Vagina (tissue), 2 donors: ENCODE results near the gene CBFB. TPM values are rescaled to one million over a fixed set of nuclear protein-coding genes. Genes with fewer than 3 reads are reported as not detected.
A peak's percentile ranks its signal among the peaks of the same experiment; 100 is the strongest.

ENCODE experiments used
- DNase-seq, 2 donors: peaks; one replicate each; pipeline ENCODE4 v3.0.0-alpha.2; 2017; ENCODE audit errors: extremely low spot score in 2 of 2
- H3K27ac ChIP-seq: fragments of 200-600 bp; sonication (generic); one replicate; pipeline ENCODE4 v1.5.1; 2019
- H3K27me3 ChIP-seq: fragments of 200-600 bp; sonication (generic); one replicate; pipeline ENCODE4 v1.5.1; 2019
- H3K36me3 ChIP-seq, 2 donors: fragments of 200-600 bp; sonication (generic); one replicate each; pipeline ENCODE4 v1.5.1; 2017 to 2019
- H3K4me1 ChIP-seq: fragments of 200-600 bp; sonication (generic); one replicate; pipeline ENCODE4 v1.5.1; 2019
- H3K4me3 ChIP-seq, 2 donors: fragments of 200-600 bp; sonication (generic); 1 replicate in 1 of 2; 2 replicates in 1 of 2; pipeline ENCODE4 v1.5.1; 2016 to 2019
- H3K9me3 ChIP-seq: fragments of 200-600 bp; sonication (generic); one replicate; pipeline ENCODE4 v1.5.1; 2019
- CTCF ChIP-seq, 3 experiments: fragments of 450-650 bp in 2 of 3; fragments of 200-600 bp in 1 of 3; sonication (generic) in 1 of 3; IDR thresholded peaks; one replicate each; pipeline ENCODE4 v1.5.1; 2017 to 2019; ENCODE audit warnings: antibody characterized with exemption in 3 of 3, mild to moderate bottlenecking in 2 of 3, moderate library complexity in 2 of 3
- POLR2A ChIP-seq, 2 donors: fragments of 450-650 bp; IDR thresholded peaks; one replicate each; pipeline ENCODE4 v1.6.1; 2017; ENCODE audit warnings: antibody characterized with exemption in 2 of 2, mild to moderate bottlenecking in 2 of 2, moderate library complexity in 2 of 2
- POLR2AphosphoS5 ChIP-seq, 2 donors: sonication (generic); formaldehyde crosslinking; IDR thresholded peaks; one replicate each; pipeline ENCODE4 v1.9.0; 2017; ENCODE audit warnings: antibody characterized with exemption in 2 of 2, mild to moderate bottlenecking in 2 of 2, low read depth in 1 of 2; ENCODE audit not compliant: insufficient read depth in 1 of 2
- intact Hi-C: fragments of 100-400 bp; cut with DNase I; formaldehyde crosslinking; loops from one replicate; pipeline ENCODE4 v1.15.1; 2023
- total RNA-seq: library from RNA; depleted of rRNA; stranded (reverse); fragments of >200 nt; gene quantifications from one replicate; pipeline ENCODE4 v1.2.3, GENCODE V29; 2016

The CBFB gene
- total RNA-seq, 1 donor from 2014 or later, result 33.9 TPM

- Histone ChIP-seq H3K4me1 (no peaks in the 10 kb centered on the region), H3K4me3 (no peak overlapping the region), H3K27ac (no peak overlapping the region), H3K9me3 (no peaks in the 10 kb centered on the region), H3K36me3 (peaks cover 0 to 6% of the 10 kb centered on the region in 2 donors), H3K27me3 (no peaks in the 10 kb centered on the region)
- TF ChIP-seq CTCF (IDR thresholded peaks at IDR 0.05) (no peak), POLR2AphosphoS5 (IDR thresholded peaks at IDR 0.05; ENCODE audit: insufficient read depth in 1 of 2, low read depth in 1 of 2) (no peak), POLR2A (IDR thresholded peaks at IDR 0.05) (no peak)
- no peak for DNase-seq
- intact Hi-C loops, result loop anchor here (10.0 kb wide), 1 partner anchor 1278 kb away; no protein-coding TSS in a partner anchor
These were observed 64.3 kb downstream of the CBFB start for GRCh38 chr16:67093098-67093726.

- H3K27ac ChIP-seq, result no peak overlapping the region
- H3K4me3 ChIP-seq, result no peak overlapping the region
- intact Hi-C loops, result loop anchor here (10.0 kb wide), 1 partner anchor 1284 kb away; no protein-coding TSS in a partner anchor
- H3K36me3 ChIP-seq, result peaks cover 0 to 20% of the 10 kb centered on the region in 2 donors
- no peaks in the 10 kb centered on the region for H3K4me1 ChIP-seq
- no peaks in the 10 kb centered on the region for H3K9me3 ChIP-seq
- TF ChIP-seq POLR2AphosphoS5 (IDR thresholded peaks at IDR 0.05; ENCODE audit: insufficient read depth in 1 of 2, low read depth in 1 of 2) (no peak), CTCF (IDR thresholded peaks at IDR 0.05) (no peak), POLR2A (IDR thresholded peaks at IDR 0.05) (no peak)
- no peak for DNase-seq
- no peaks in the 10 kb centered on the region for H3K27me3 ChIP-seq
These were observed 69.7 kb downstream of the CBFB start for GRCh38 chr16:67098599-67098998.

- intact Hi-C loops, result no loop called here
- H3K4me1 ChIP-seq, result peaks cover 8% of the 10 kb centered on the region
- H3K27me3 ChIP-seq, result no peaks in the 10 kb centered on the region
- DNase-seq, result no peak
- H3K4me3 ChIP-seq, result no peak overlapping the region
- H3K9me3 ChIP-seq, result no peaks in the 10 kb centered on the region
- TF ChIP-seq POLR2AphosphoS5 (IDR thresholded peaks at IDR 0.05; ENCODE audit: insufficient read depth in 1 of 2, low read depth in 1 of 2) (no peak), CTCF (IDR thresholded peaks at IDR 0.05) (no peak), POLR2A (IDR thresholded peaks at IDR 0.05) (no peak)
- peaks cover 0 to 20% of the 10 kb centered on the region in 2 donors for H3K36me3 ChIP-seq
- no peak overlapping the region for H3K27ac ChIP-seq
These were observed 71.8 kb downstream of the CBFB start for GRCh38 chr16:67100569-67101310.

GRCh38 chr16:67101311-67102082, 72.5 kb downstream of the CBFB start:
- Histone ChIP-seq H3K4me1 (peaks cover 15% of the 10 kb centered on the region), H3K4me3 (no peak overlapping the region), H3K36me3 (peaks cover 0 to 20% of the 10 kb centered on the region in 2 donors), H3K27me3 (no peaks in the 10 kb centered on the region), H3K9me3 (no peaks in the 10 kb centered on the region), H3K27ac (no peak overlapping the region)
- TF ChIP-seq CTCF (IDR thresholded peaks at IDR 0.05) (no peak), POLR2AphosphoS5 (IDR thresholded peaks at IDR 0.05; ENCODE audit: insufficient read depth in 1 of 2, low read depth in 1 of 2) (no peak), POLR2A (IDR thresholded peaks at IDR 0.05) (no peak)
- intact Hi-C loops, result no loop called here
- DNase-seq, result peak in 1 of 2 donors; percentile 27
